22Rv1 (cell line): Measurements from ENCODE around the gene GOLGA2.

ENCODE experiments used
- H3K27ac ChIP-seq: fragments of 450-650 bp; 2 replicates; pipeline ENCODE4 v1.5.1; 2017
- ZFX ChIP-seq: fragments of 450-650 bp; IDR thresholded peaks from 2 replicates; pipeline ENCODE4 v1.6.1; 2017; ENCODE audit warnings: antibody characterized with exemption, borderline replicate concordance
- TF ChIP-seq, protein P1 (sequence below): fragments of 450-650 bp; IDR thresholded peaks from 2 replicates; pipeline ENCODE4 v1.5.1; 2017; ENCODE audit warnings: mild to moderate bottlenecking

The GOLGA2 gene

GRCh38 chr9:128219831-128220230, 56.0 kb downstream of the GOLGA2 start:
- no peak overlapping the region for H3K27ac ChIP-seq
- no peak for TF ChIP-seq ZFX
- TF ChIP-seq, protein P1, sequence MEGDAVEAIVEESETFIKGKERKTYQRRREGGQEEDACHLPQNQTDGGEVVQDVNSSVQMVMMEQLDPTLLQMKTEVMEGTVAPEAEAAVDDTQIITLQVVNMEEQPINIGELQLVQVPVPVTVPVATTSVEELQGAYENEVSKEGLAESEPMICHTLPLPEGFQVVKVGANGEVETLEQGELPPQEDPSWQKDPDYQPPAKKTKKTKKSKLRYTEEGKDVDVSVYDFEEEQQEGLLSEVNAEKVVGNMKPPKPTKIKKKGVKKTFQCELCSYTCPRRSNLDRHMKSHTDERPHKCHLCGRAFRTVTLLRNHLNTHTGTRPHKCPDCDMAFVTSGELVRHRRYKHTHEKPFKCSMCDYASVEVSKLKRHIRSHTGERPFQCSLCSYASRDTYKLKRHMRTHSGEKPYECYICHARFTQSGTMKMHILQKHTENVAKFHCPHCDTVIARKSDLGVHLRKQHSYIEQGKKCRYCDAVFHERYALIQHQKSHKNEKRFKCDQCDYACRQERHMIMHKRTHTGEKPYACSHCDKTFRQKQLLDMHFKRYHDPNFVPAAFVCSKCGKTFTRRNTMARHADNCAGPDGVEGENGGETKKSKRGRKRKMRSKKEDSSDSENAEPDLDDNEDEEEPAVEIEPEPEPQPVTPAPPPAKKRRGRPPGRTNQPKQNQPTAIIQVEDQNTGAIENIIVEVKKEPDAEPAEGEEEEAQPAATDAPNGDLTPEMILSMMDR = no peak

DNA sequence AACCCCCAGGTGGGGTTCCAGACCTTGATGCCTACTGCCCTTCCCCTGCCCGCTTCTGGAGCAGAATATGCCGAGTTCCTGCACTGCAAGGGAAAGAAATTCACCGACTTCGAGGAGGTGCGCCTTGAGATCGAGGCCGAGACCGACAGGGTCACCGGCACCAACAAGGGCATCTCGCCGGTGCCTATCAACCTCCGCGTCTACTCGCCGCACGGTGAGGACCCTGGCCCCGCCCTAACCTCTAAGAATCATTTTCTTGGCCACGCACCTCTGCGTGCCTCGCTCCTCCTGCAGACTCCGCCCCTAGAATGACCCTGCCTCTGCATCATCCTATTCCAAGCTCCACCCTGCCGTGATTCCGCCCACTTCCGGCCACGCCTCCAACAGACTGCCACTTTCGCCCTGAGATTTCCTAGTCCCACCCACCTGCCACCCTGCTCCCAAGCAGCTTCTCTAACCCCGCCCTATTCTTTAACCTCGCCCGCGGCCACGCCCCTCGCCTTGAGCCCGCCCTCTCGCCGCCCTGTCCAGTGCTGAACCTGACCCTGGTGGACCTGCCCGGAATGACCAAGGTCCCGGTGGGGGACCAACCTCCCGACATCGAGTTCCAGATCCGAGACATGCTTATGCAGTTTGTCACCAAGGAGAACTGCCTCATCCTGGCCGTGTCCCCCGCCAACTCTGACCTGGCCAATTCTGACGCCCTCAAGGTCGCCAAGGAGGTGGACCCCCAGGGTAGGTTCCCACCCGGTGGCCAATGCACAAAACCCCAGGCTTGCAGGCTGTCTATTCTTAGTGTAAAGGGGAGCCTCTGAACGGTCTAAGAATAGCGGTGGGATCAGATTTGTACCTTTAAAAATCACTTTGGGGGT, 57.1 kb downstream of the GOLGA2 start:
- peak overlapping the region; percentile 26; the same call in 1 of the 2 replicates for H3K27ac ChIP-seq
- TF ChIP-seq, protein P1 = no peak
- TF ChIP-seq ZFX = no peak

DNA sequence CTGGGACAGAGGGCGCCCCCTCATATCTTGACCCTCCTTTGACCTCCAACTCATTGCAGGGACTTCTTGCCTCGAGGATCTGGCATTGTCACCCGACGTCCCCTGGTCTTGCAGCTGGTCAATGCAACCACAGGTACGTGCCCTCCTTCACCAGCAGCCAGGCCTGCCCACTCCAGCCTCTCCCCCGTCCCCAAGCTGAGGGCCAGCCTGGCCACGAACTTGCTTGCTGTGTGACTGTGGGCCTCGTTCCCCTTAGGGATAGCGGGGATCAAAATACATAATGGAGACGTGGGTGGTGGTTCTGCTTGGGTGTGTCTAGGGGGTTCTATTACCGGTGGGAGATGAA, 57.7 kb downstream of the GOLGA2 start:
- TF ChIP-seq ZFX = no peak
- TF ChIP-seq, protein P1 = no peak
- H3K27ac ChIP-seq = peak overlapping the region; percentile 26; the same call in 1 of the 2 replicates

GRCh38 chr9:128216781-128217553, 58.8 kb downstream of the GOLGA2 start:
- no peak overlapping the region for H3K27ac ChIP-seq
- TF ChIP-seq ZFX = no peak
- TF ChIP-seq, protein P1 = no peak

DNA sequence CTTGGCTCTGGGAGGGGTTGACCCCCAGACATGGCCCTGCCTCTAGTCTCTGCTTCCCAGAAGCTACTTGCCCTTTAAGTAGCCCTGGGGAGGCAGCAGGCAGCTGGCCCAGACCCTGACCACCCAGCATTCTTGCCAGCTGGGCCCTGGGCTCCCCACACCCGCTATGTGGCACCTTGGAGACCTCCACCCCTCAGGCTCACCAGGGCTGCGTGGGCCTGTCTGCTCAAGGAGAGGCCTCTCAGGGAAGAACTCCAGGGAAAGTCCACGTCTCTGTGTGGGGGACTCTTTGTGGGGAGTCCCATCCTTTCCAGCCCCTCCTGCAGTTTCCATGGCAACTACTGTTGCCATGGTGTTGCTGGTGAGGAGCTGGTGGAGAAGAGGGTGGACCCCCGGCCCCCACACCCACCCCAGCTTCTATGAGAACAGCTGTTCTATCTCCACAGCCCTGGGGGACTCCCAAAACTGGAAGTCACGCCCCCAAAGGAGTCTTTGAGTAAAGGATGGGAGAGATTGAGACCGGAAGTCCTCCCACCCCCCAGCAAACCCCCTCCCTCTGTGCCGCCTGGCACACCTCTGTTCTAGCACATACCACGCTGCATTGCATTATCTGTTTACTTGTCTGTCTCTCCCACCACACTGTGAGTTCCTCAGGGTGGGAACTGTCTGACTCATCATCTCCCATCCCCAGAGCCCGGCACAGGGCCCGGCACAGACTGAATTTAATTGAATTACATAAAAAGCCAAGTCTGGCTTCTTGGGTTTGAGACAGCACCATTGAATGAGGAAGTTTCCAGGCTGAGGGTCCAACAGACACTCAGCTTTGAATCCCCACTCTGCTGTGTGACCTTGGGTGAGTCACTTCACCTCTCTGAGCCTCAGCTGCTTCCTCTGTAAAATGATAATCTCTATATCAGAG, 60.1 kb downstream of the GOLGA2 start:
- no peak overlapping the region for H3K27ac ChIP-seq
- TF ChIP-seq, protein P1 = no peak
- TF ChIP-seq ZFX = no peak

DNA sequence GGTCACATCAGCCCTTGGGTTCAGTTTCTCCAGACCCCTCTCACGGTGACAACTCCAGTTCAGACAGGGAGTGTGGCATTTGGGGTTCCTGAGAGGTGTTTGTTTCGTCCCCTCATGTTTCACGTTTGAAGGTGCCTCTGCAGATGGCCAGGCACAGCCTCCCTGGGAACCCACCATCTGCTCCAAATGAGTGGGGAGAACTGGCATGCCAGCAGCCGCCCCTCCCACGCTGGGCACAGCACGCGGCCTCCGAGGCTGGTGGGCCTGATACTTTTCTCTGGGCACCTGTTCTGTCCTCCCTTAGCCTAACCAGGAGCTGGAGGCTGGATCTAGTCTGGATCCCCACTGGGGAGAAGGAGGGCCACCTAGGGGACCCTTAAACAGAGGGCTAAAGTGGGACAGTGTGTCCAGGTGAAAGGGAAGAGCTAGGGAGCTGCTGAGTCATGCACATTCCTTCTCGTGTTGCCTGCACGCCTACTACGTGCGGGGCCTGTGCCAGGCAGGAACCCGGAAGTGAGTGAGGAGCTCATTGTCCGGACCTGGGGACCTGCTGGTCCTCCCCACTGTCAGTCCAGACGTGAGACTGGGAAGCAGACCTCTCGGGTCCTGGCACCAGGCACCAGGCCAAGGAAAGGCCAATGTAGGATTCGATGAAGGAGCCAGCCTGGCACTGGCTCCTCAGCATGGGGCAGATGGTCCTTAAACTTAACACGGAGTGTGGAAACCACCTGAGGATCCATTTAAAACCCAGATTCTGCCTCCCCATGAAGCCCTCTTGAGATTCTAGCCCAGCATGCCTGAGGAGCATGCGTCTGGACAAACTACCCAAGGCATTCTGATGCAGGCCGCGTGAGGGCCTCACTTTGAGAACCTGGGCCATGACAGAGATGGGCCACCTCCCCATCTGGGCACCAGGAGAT, 61.0 kb downstream of the GOLGA2 start:
- H3K27ac ChIP-seq = no peak overlapping the region
- TF ChIP-seq ZFX = no peak
- TF ChIP-seq, protein P1 = no peak
